Naive thymus-derived CD8-positive, alpha-beta T cell (primary cell): ENCODE results near the gene MLX. TPM values are rescaled to one million over a fixed set of nuclear protein-coding genes. Genes with fewer than 3 reads are reported as not detected.
"Not testable (repeated sequence)": the region's sequence is repeated elsewhere in the genome, so short reads cannot be mapped to it uniquely, and the experiment has no call there.

Experiments used
- ATAC-seq, 2 donors: fragments of 150-1000 bp; cut with Tn5 transposase in 1 of 2; sonication (Bioruptor Pico), chemical (Tn5 transposase) in 1 of 2; 1 replicate in 1 of 2; 2 replicates in 1 of 2; pipeline ENCODE4 v1.10.0; 2021; ENCODE audit warnings: mild to moderate bottlenecking in 2 of 2, moderate library complexity in 2 of 2
- POLR2A ChIA-PET: fragments of 350-600 bp; sonication (Branson Sonifier 250); formaldehyde crosslinking; loops from one replicate; lab custom pipeline; 2021; ENCODE audit warnings: antibody characterized with exemption; lab: Charles Lee
- DNase-seq, 10 donors: peaks; one replicate each; pipeline versions ENCODE4 v3.0.0 to v3.0.0-alpha.2; 2020 to 2022
- H3K27ac Mint-ChIP-seq, 10 donors: one replicate each; pipeline ENCODE4 v1.8.0; 2020 to 2022; ENCODE audit warnings: mild to moderate bottlenecking in 10 of 10, mixed read lengths in 10 of 10, moderate library complexity in 4 of 10, inconsistent platforms in 1 of 10
- H3K27me3 Mint-ChIP-seq, 5 donors: one replicate each; pipeline ENCODE4 v1.8.0; 2021 to 2022; ENCODE audit warnings: mixed read lengths in 5 of 5
- H3K36me3 Mint-ChIP-seq, 3 donors: one replicate each; pipeline ENCODE4 v1.8.0; 2020 to 2022; ENCODE audit warnings: mixed read lengths in 3 of 3, mild to moderate bottlenecking in 2 of 3, inconsistent platforms in 1 of 3
- H3K4me1 Mint-ChIP-seq, 4 donors: one replicate each; pipeline ENCODE4 v1.8.0; 2021 to 2022; ENCODE audit warnings: mixed read lengths in 4 of 4
- H3K4me3 Mint-ChIP-seq, 10 donors: one replicate each; pipeline ENCODE4 v1.8.0; 2020 to 2022; ENCODE audit warnings: mild to moderate bottlenecking in 10 of 10, mixed read lengths in 10 of 10, moderate library complexity in 6 of 10, inconsistent platforms in 1 of 10
- H3K9me3 Mint-ChIP-seq, 9 donors: one replicate each; pipeline ENCODE4 v1.8.0; 2020 to 2022; ENCODE audit warnings: mixed read lengths in 9 of 9, mild to moderate bottlenecking in 3 of 9, inconsistent platforms in 1 of 9, moderate library complexity in 1 of 9
- polyA plus RNA-seq, 3 donors: library from polyadenylated mRNA; unstranded; fragments of 300-500 nt; fragmentation: Illumina TruSeq; gene quantifications; one replicate each; pipeline ENCODE4 v1.2.3, GENCODE V29; 2021
- total RNA-seq, 8 experiments: library from RNA in 2 of 8; stranded (reverse) in 2 of 8; gene quantifications; one replicate each; pipeline ENCODE4 v1.2.3 and lab custom pipeline; 2021 to 2026

MLX gene
- total and polyA plus RNA-seq, 5 experiments from 2014 or later = 24.6 to 67.8 (median 47.1) TPM

GRCh38 chr17:42591411-42591810 is 24.5 kb downstream of the MLX start:
- Mint-ChIP-seq H3K4me1 (peaks cover 7 to 21% (median 14%) of the 10 kb centered on the region in 4 donors), H3K9me3 (no peaks in the 10 kb centered on the region), H3K36me3 (peaks cover 0 to 80% (median 8%) of the 10 kb centered on the region in 3 donors), H3K27ac (no peak overlapping the region), H3K27me3 (no peaks in the 10 kb centered on the region), H3K4me3 (no peak overlapping the region)
- POLR2A ChIA-PET = interaction anchor here (0.7 to 1.6 kb wide), 4 partner anchors 18 to 77 kb away, joined by 3 to 5 read pairs (median 3); partner anchors contain the start of genes RETREG3 and TUBG1
- ATAC-seq (no peak), DNase-seq (no peak)

- Mint-ChIP-seq H3K4me1 (peaks cover 8 to 44% (median 27%) of the 10 kb centered on the region in 4 donors), H3K27ac (peak overlapping the region in 2 of 10 donors; percentile 0 to 8)
Observed at GRCh38 chr17:42596386-42596785, 29.5 kb downstream of the MLX start.

GRCh38 chr17:42598905-42599304 is 32.0 kb downstream of the MLX start:
- H3K27ac Mint-ChIP-seq = peak overlapping the region in 4 of 10 donors; percentile 19 to 71 (median 42)
- ATAC-seq (no peak), DNase-seq (no peak)
- no peaks in the 10 kb centered on the region for H3K27me3 Mint-ChIP-seq
- peaks cover 14 to 47% (median 35%) of the 10 kb centered on the region in 4 donors for H3K4me1 Mint-ChIP-seq
- H3K36me3 Mint-ChIP-seq = peaks cover 0 to 64% (median 5%) of the 10 kb centered on the region in 3 donors
- H3K9me3 Mint-ChIP-seq = no peaks in the 10 kb centered on the region
- peak overlapping the region in 3 of 10 donors; percentile 9 to 52 (median 26) for H3K4me3 Mint-ChIP-seq
- POLR2A ChIA-PET = interaction anchor here (1.4 kb wide), 1 partner anchor 10 kb away, joined by 6 read pairs; the partner anchor contains the start of genes RETREG3 and TUBG1

More at GRCh38 chr17:42596386-42596785, 29.5 kb downstream of the MLX start:
- ATAC-seq = no peak
- no peak for DNase-seq
- POLR2A ChIA-PET = interaction anchor here (0.6 kb wide), 1 partner anchor 718 kb away, joined by 3 read pairs; no protein-coding TSS in a partner anchor
- Mint-ChIP-seq H3K9me3 (no peaks in the 10 kb centered on the region), H3K36me3 (peaks cover 0 to 67% (median 4%) of the 10 kb centered on the region in 3 donors), H3K4me3 (no peak overlapping the region), H3K27me3 (no peaks in the 10 kb centered on the region)

GRCh38 chr17:42603318-42603717 is 36.4 kb downstream of the MLX start:
- peaks cover 0 to 69% (median 4%) of the 10 kb centered on the region in 3 donors for H3K36me3 Mint-ChIP-seq
- no peaks in the 10 kb centered on the region for H3K9me3 Mint-ChIP-seq
- POLR2A ChIA-PET = no interaction called here
- H3K27ac Mint-ChIP-seq = peak overlapping the region in 4 of 10 donors; percentile 6 to 80 (median 34)
- peaks cover 33 to 80% (median 68%) of the 10 kb centered on the region in 4 donors for H3K4me1 Mint-ChIP-seq
- peak overlapping the region in 6 of 10 donors; percentile 20 to 52 (median 35) for H3K4me3 Mint-ChIP-seq
- ATAC-seq = no peak
- H3K27me3 Mint-ChIP-seq = no peaks in the 10 kb centered on the region
- DNase-seq = no peak

GRCh38 chr17:42607769-42608168 is 40.9 kb downstream of the MLX start:
- Mint-ChIP-seq H3K4me1 (peaks cover 34 to 65% (median 62%) of the 10 kb centered on the region in 4 donors), H3K27ac (peak overlapping the region in 9 of 10 donors; percentile 82 to 100 (median 99)), H3K36me3 (peaks cover 3 to 48% (median 8%) of the 10 kb centered on the region in 3 donors), H3K27me3 (no peaks in the 10 kb centered on the region), H3K9me3 (no peaks in the 10 kb centered on the region), H3K4me3 (peak overlapping the region; percentile 97 to 100 (median 100))
- POLR2A ChIA-PET = interaction anchor here (0.6 to 3.3 kb wide), 15 partner anchors 15 to 391 kb away, joined by 3 to 26 read pairs (median 5); partner anchors contain the start of genes MLX, NAGLU, PSMC3IP and RPL27
- DNase-seq = no peak
- no peak for ATAC-seq

GRCh38 chr17:42608305-42609181 is 41.6 kb downstream of the MLX start:
- Mint-ChIP-seq H3K36me3 (peaks cover 3 to 48% (median 9%) of the 10 kb centered on the region in 3 donors), H3K4me3 (peak overlapping the region; percentile 97 to 100 (median 100)), H3K27ac (peak overlapping the region; percentile 94 to 100 (median 99)), H3K4me1 (peaks cover 29 to 59% (median 56%) of the 10 kb centered on the region in 4 donors), H3K9me3 (no peaks in the 10 kb centered on the region), H3K27me3 (no peaks in the 10 kb centered on the region)
- peak in 5 of 10 donors; percentile 7 to 40 (median 37) for DNase-seq
- POLR2A ChIA-PET = interaction anchor here (0.6 to 3.3 kb wide), 27 partner anchors 9 to 759 kb away, joined by 3 to 26 read pairs (median 4); partner anchors contain the start of genes CNP, CNTNAP1, MLX and NAGLU
- ATAC-seq = peak; percentile 66 to 68

- peaks cover 25 to 54% (median 49%) of the 10 kb centered on the region in 4 donors for H3K4me1 Mint-ChIP-seq
- peak; percentile 88 to 91 for ATAC-seq
Observed at GRCh38 chr17:42609182-42609813, 42.4 kb downstream of the MLX start, which contains the start of the genes RETREG3 and TUBG1. Gene RETREG3, minus strand, starts transcription at chr17:42609374. Its CDS starts 50 bp downstream, at chr17:42609324. Gene TUBG1, plus strand, starts transcription at chr17:42609683. Its CDS starts 55 bp downstream, at chr17:42609738.

GRCh38 chr17:42609814-42610801 is 43.2 kb downstream of the MLX start:
- H3K27ac Mint-ChIP-seq = peak overlapping the region; percentile 94 to 100 (median 99)
- H3K27me3 Mint-ChIP-seq, ATAC-seq, H3K9me3 Mint-ChIP-seq: not testable (repeated sequence)
- peak in 3 of 10 donors; percentile 6 to 21 (median 15) for DNase-seq
- H3K36me3 Mint-ChIP-seq = peaks cover 3 to 46% (median 19%) of the 10 kb centered on the region in 3 donors
- H3K4me3 Mint-ChIP-seq = peak overlapping the region; percentile 97 to 100 (median 100)
- POLR2A ChIA-PET = interaction anchor here (0.5 to 3.3 kb wide), 22 partner anchors 9 to 757 kb away, joined by 3 to 26 read pairs (median 4); partner anchors contain the start of genes CNP, MLX, NAGLU and PSMC3IP
- H3K4me1 Mint-ChIP-seq = peaks cover 21 to 46% (median 41%) of the 10 kb centered on the region in 4 donors

More at GRCh38 chr17:42609182-42609813, 42.4 kb downstream of the MLX start, which contains the start of the genes RETREG3 and TUBG1:
- peak within 1 kb of the TSS; percentile 97 to 100 (median 100) for H3K4me3 Mint-ChIP-seq
- no peaks in the 10 kb centered on the region for H3K9me3 Mint-ChIP-seq
- no peaks in the 10 kb centered on the region for H3K27me3 Mint-ChIP-seq
- H3K36me3 Mint-ChIP-seq = peaks cover 3 to 47% (median 14%) of the 10 kb centered on the region in 3 donors
- peak; percentile 95 to 100 (median 99) for DNase-seq
- POLR2A ChIA-PET = interaction anchor here (0.6 to 3.3 kb wide), 26 partner anchors 8 to 758 kb away, joined by 3 to 26 read pairs (median 4); partner anchors contain the start of genes CNP, CNTNAP1, MLX and NAGLU
- H3K27ac Mint-ChIP-seq = peak within 1 kb of the TSS; percentile 94 to 100 (median 99)

- Mint-ChIP-seq H3K9me3 (no peaks in the 10 kb centered on the region), H3K27ac (peak overlapping the region in 2 of 10 donors; percentile 7 to 27), H3K27me3 (no peaks in the 10 kb centered on the region), H3K4me1 (peaks cover 9 to 26% (median 22%) of the 10 kb centered on the region in 4 donors), H3K4me3 (peak overlapping the region in 2 of 10 donors; percentile 53 to 75), H3K36me3 (peaks cover 3 to 41% (median 22%) of the 10 kb centered on the region in 3 donors)
- no peak for DNase-seq
- POLR2A ChIA-PET = interaction anchor here (1.0 kb wide), 1 partner anchor 21 kb away, joined by 3 read pairs; no protein-coding TSS in a partner anchor
- ATAC-seq = no peak
Observed at GRCh38 chr17:42612013-42612412, 45.1 kb downstream of the MLX start.

- no peak for ATAC-seq
- H3K4me1 Mint-ChIP-seq = peaks cover 5 to 15% (median 11%) of the 10 kb centered on the region in 4 donors
- H3K36me3 Mint-ChIP-seq = peaks cover under 1 to 41% (median 22%) of the 10 kb centered on the region in 3 donors
- H3K27ac Mint-ChIP-seq = peak overlapping the region in 1 of 10 donors; percentile 28
- no peak overlapping the region for H3K4me3 Mint-ChIP-seq
- DNase-seq = no peak
- H3K27me3 Mint-ChIP-seq = no peaks in the 10 kb centered on the region
- H3K9me3 Mint-ChIP-seq = no peaks in the 10 kb centered on the region
- POLR2A ChIA-PET = no interaction called here
Observed at GRCh38 chr17:42613699-42614295, 46.9 kb downstream of the MLX start.
